HG03460 (cell line): ENCODE data around the gene IL19.

Source experiments
- ATAC-seq: cut with Tn5 transposase; IDR thresholded peaks from one replicate; pipeline ENCODE4 v1.9.1; 2021; ENCODE audit not compliant: unreplicated experiment

The IL19 gene

GRCh38 chr1:206885341-206886060 is 114.9 kb downstream of the IL19 start:
- no peak for ATAC-seq

- ATAC-seq: no peak
Observed at GRCh38 chr1:206886831-206887230, 116.3 kb downstream of the IL19 start.

GRCh38 chr1:206887701-206888100 is 117.1 kb downstream of the IL19 start:
- no peak for ATAC-seq

- no peak for ATAC-seq
Observed at GRCh38 chr1:206890125-206891060, 119.8 kb downstream of the IL19 start.

- no peak for ATAC-seq
Observed at GRCh38 chr1:206891412-206891811, 120.8 kb downstream of the IL19 start.
